MM.1S (cell line): ENCODE results near the gene KAT2B.

Experiments used
- DNase-seq: peaks from one replicate; pipeline ENCODE4 v3.0.0-alpha.2; 2015
- H2AFZ ChIP-seq: fragments of 300-600 bp; sonication (generic); 2 replicates; pipeline ENCODE4 v1.6.0; 2016; ENCODE audit warnings: antibody characterized with exemption, low read length
- H3F3A ChIP-seq: fragments of 300-600 bp; sonication (generic); 2 replicates; pipeline ENCODE4 v1.6.1; 2016; ENCODE audit warnings: mild to moderate bottlenecking, antibody characterized with exemption, low read length, moderate library complexity, mixed read lengths; ENCODE audit not compliant: insufficient read depth
- H3K27ac ChIP-seq: fragments of 300-600 bp; sonication (generic); 2 replicates; pipeline ENCODE4 v1.5.1; 2016; ENCODE audit warnings: mild to moderate bottlenecking, low read length
- H3K27me3 ChIP-seq: fragments of 300-600 bp; sonication (generic); replicated peaks from 2 replicates; pipeline ENCODE4 v1.6.0; 2016; ENCODE audit warnings: low read length; ENCODE audit not compliant: insufficient read depth
- H3K36me3 ChIP-seq: fragments of 300-600 bp; sonication (generic); replicated peaks from 2 replicates; pipeline ENCODE4 v1.6.1; 2016; ENCODE audit warnings: mild to moderate bottlenecking, low read length, mixed read lengths; ENCODE audit not compliant: insufficient read depth
- H3K4me1 ChIP-seq: fragments of 300-600 bp; sonication (generic); 2 replicates; pipeline ENCODE4 v1.6.1; 2016; ENCODE audit warnings: low read length, mixed read lengths
- H3K4me2 ChIP-seq: fragments of 300-600 bp; sonication (generic); 2 replicates; pipeline ENCODE4 v1.6.0; 2016; ENCODE audit warnings: low read depth, low read length
- H3K4me3 ChIP-seq: fragments of 300-600 bp; sonication (generic); 2 replicates; pipeline ENCODE4 v1.5.1; 2016; ENCODE audit warnings: low read length, mixed read lengths
- H3K79me2 ChIP-seq: fragments of 300-600 bp; sonication (generic); 2 replicates; pipeline ENCODE4 v1.6.1; 2016; ENCODE audit warnings: mixed run types, low read length, mixed read lengths
- H3K9ac ChIP-seq: fragments of 300-600 bp; sonication (generic); 2 replicates; pipeline ENCODE4 v1.6.1; 2016; ENCODE audit warnings: low read length, mixed read lengths
- H3K9me2 ChIP-seq: fragments of 300-600 bp; sonication (generic); replicated peaks from 2 replicates; pipeline ENCODE4 v1.6.1; 2016; ENCODE audit warnings: mild to moderate bottlenecking, low read length, mixed read lengths; ENCODE audit not compliant: insufficient read depth
- H3K9me3 ChIP-seq: fragments of 300-600 bp; sonication (generic); replicated peaks from 2 replicates; pipeline ENCODE4 v1.6.1; 2016; ENCODE audit warnings: mild to moderate bottlenecking, low read length, mixed read lengths; ENCODE audit not compliant: insufficient read depth
- H4K20me1 ChIP-seq: fragments of 300-600 bp; sonication (generic); 2 replicates; pipeline ENCODE4 v1.6.1; 2016; ENCODE audit warnings: mild to moderate bottlenecking, low read length, moderate library complexity, mixed read lengths; ENCODE audit not compliant: insufficient read depth
- EZH2phosphoT487 ChIP-seq: fragments of 300-600 bp; sonication (generic); IDR thresholded peaks from 2 replicates; pipeline ENCODE4 v1.6.1; 2018; ENCODE audit warnings: antibody characterized with exemption, low read length

The KAT2B gene

DNA sequence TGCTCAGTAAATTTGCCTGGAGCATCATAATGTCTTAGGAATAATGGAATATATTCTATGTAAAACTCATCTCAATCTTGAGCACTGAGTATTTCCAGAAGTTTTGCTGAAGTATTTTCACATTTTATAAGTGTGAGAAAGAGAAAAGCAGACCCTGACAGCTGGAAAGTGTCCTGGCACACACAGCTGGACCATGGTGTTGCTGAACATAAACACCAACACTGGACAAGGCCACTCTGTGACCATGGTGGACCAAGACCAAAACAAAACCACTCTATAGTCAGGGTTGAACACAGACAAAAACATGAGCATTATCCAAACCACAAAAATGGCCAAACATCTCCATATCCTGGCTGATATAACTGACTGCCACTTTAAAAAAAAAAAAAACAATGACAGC, 160.9 kb downstream of the KAT2B start:
- no peaks in the 10 kb centered on the region for H3K4me1 ChIP-seq
- H3K9me3 ChIP-seq, result no peaks in the 10 kb centered on the region
- no peak for DNase-seq
- no peak for TF ChIP-seq EZH2phosphoT487
- no peak overlapping the region for H3K4me2 ChIP-seq
- no peaks in the 10 kb centered on the region for H3K9me2 ChIP-seq
- H3K4me3 ChIP-seq, result no peak overlapping the region
- H3K27ac ChIP-seq, result no peak overlapping the region
- H3F3A ChIP-seq, result no peaks in the 10 kb centered on the region
- no peak overlapping the region for H3K9ac ChIP-seq
- no peaks in the 10 kb centered on the region for H3K79me2 ChIP-seq
- no peaks in the 10 kb centered on the region for H4K20me1 ChIP-seq
- no peaks in the 10 kb centered on the region for H3K27me3 ChIP-seq
- no peaks in the 10 kb centered on the region for H3K36me3 ChIP-seq
- no peak overlapping the region for H2AFZ ChIP-seq
